Stimulated activated CD4-positive, alpha-beta T cell treated with anti-CD3 and anti-CD28 coated beads, Interleukin-1b, Interleukin-23, amount 100 ng/mL, for 4 hours (primary cell): ENCODE measurements around the gene FLT3.

Source experiments
- DNase-seq, 2 donors: peaks; one replicate each; pipeline ENCODE4 v3.0.0-alpha.2; 2020; ENCODE audit warnings: low read depth in 2 of 2

The FLT3 gene

GRCh38 chr13:27960362-27961226, 139.8 kb downstream of the FLT3 start:
- DNase-seq = no peak

- DNase-seq = no peak
These were observed 140.4 kb downstream of the FLT3 start for GRCh38 chr13:27959976-27960361.

- no peak for DNase-seq
These were observed 143.6 kb downstream of the FLT3 start for GRCh38 chr13:27956576-27957300.

GRCh38 chr13:27955014-27955591, 145.3 kb downstream of the FLT3 start:
- DNase-seq = no peak

GRCh38 chr13:27954406-27954851, 145.9 kb downstream of the FLT3 start:
- DNase-seq = no peak

- DNase-seq = peak; percentile 34 to 73
These were observed 146.5 kb downstream of the FLT3 start for GRCh38 chr13:27953676-27954405.
